GM12878 (cell line): ENCODE measurements around the gene PDE8B. TPM values are rescaled to one million over a fixed set of nuclear protein-coding genes. Genes with fewer than 3 reads are reported as not detected.

ENCODE experiments used
- ATAC-seq: fragments of 200-7000 bp; cut with Tn5 transposase; 3 replicates; pipeline ENCODE4 v1.9.1; 2020; ENCODE audit warnings: mild to moderate bottlenecking, moderate library complexity
- BruUV-seq: library from RNA; stranded (reverse); fragments of 400-500 nt; replicated peaks from 2 replicates; lab custom pipeline; 2021; lab: Mats Ljungman, UMichigan
- CTCF ChIA-PET: fragments of 300-600 bp; sonication (Branson Sonifier 250); formaldehyde crosslinking; extraction: SDS; loops from one replicate; lab custom pipeline; 2021; ENCODE audit warnings: inconsistent platforms; lab: Yijun Ruan, JAX
- POLR2A ChIA-PET: fragments of 350-600 bp; formaldehyde crosslinking; extraction: SDS; loops from one replicate; lab custom pipeline; 2021; ENCODE audit warnings: inconsistent platforms; lab: Charles Lee
- RAD21 ChIA-PET: fragments of 300-600 bp; sonication (Branson Sonifier 250); formaldehyde crosslinking; loops from one replicate; lab custom pipeline; 2023; ENCODE audit warnings: antibody characterized with exemption; ENCODE audit not compliant: unreplicated experiment; lab: Charles Lee
- SMC1A ChIA-PET: fragments of 300-600 bp; sonication (Branson Sonifier 250); formaldehyde crosslinking; loops from one replicate; lab custom pipeline; 2023; ENCODE audit not compliant: unreplicated experiment, uncharacterized antibody; lab: Charles Lee
- DNase-seq: peaks from one replicate; pipeline ENCODE4 v3.0.0-alpha.2; 2011; ENCODE audit warnings: low read depth, low spot score
- FAIRE-seq: peaks from 3 replicates; lab custom pipeline; 2011; peaks lifted over from hg19 to GRCh38; lab: Jason Lieb, UNC
- H2AFZ ChIP-seq: 2 replicates; pipeline ENCODE4 v1.6.0; 2011; ENCODE audit warnings: low read depth, low read length, control low read depth; ENCODE audit not compliant: control insufficient read depth
- H3K27ac ChIP-seq: 2 replicates; pipeline ENCODE4 v1.5.1; 2011; ENCODE audit warnings: control low read depth; ENCODE audit not compliant: control insufficient read depth, insufficient read depth
- H3K27me3 ChIP-seq, 2 experiments: replicated peaks in 1 of 2; 2 replicates each; pipeline versions ENCODE4 v1.6.0 to v1.6.1; 2011; ENCODE audit warnings: low read length in 1 of 2; ENCODE audit not compliant: control insufficient read depth in 2 of 2, insufficient read depth in 2 of 2
- H3K36me3 ChIP-seq, 2 experiments: 2 replicates each; pipeline ENCODE4 v1.5.1; 2011; ENCODE audit warnings: low read length in 1 of 2; ENCODE audit not compliant: control insufficient read depth in 2 of 2, insufficient read depth in 2 of 2
- H3K4me1 ChIP-seq: 2 replicates; pipeline ENCODE4 v1.6.1; 2011; ENCODE audit warnings: mild to moderate bottlenecking, low read length, moderate library complexity, mixed read lengths; ENCODE audit not compliant: control insufficient read depth, insufficient read depth
- H3K4me2 ChIP-seq: 2 replicates; pipeline ENCODE4 v1.6.0; 2011; ENCODE audit warnings: control low read depth; ENCODE audit not compliant: control insufficient read depth, insufficient read depth
- H3K4me3 ChIP-seq: fragments of 200-600 bp; sonication (generic); 2 replicates; pipeline ENCODE4 v1.5.1; 2016
- H3K79me2 ChIP-seq: 2 replicates; pipeline ENCODE4 v1.6.0; 2011; ENCODE audit warnings: low read length; ENCODE audit not compliant: control insufficient read depth, insufficient read depth
- H3K9ac ChIP-seq: 2 replicates; pipeline ENCODE4 v1.8.0; 2011; ENCODE audit warnings: low read length, control low read depth, mixed read lengths; ENCODE audit not compliant: control insufficient read depth, insufficient read depth
- H3K9me3 ChIP-seq: replicated peaks from 3 replicates; pipeline ENCODE4 v1.5.1; 2011; ENCODE audit warnings: mild to moderate bottlenecking, low read length; ENCODE audit not compliant: control insufficient read depth, insufficient read depth
- H4K20me1 ChIP-seq: 2 replicates; pipeline ENCODE4 v1.6.0; 2011; ENCODE audit not compliant: control insufficient read depth, insufficient read depth
- BACH1 ChIP-seq: fragments of 450-650 bp; IDR thresholded peaks from 2 replicates; pipeline ENCODE4 v1.6.1; 2017; ENCODE audit warnings: mild to moderate bottlenecking, borderline replicate concordance
- BHLHE40 ChIP-seq, 2 experiments: fragments of 450-650 bp in 1 of 2; IDR thresholded peaks; 2 replicates each; pipeline ENCODE4 v1.6.1; 2011 to 2017; ENCODE audit warnings: low read depth in 2 of 2, borderline replicate concordance in 1 of 2, improper control_type of control experiment in 1 of 2, low read length in 1 of 2, mild to moderate bottlenecking in 1 of 2
- CBFB ChIP-seq: IDR thresholded peaks from 2 replicates; pipeline ENCODE4 v1.6.1; 2016; ENCODE audit warnings: antibody characterized with exemption, low read depth
- EED ChIP-seq: sonication (generic); IDR thresholded peaks from 2 replicates; pipeline ENCODE4 v1.6.1; 2016; ENCODE audit warnings: antibody characterized with exemption, low read depth
- HDGF ChIP-seq: fragments of 450-650 bp; IDR thresholded peaks from 2 replicates; pipeline ENCODE4 v1.6.1; 2016; ENCODE audit warnings: antibody characterized with exemption
- MTA3 ChIP-seq: IDR thresholded peaks from 2 replicates; pipeline ENCODE4 v1.6.1; 2012; ENCODE audit warnings: low read length, inconsistent platforms, borderline replicate concordance
- MYC ChIP-seq: IDR thresholded peaks from 2 replicates; pipeline ENCODE4 v1.6.1; 2011; ENCODE audit warnings: mild to moderate bottlenecking, low read length, moderate library complexity, inconsistent platforms; ENCODE audit not compliant: insufficient read depth, insufficient replicate concordance, insufficient read length, severe bottlenecking
- PML ChIP-seq: IDR thresholded peaks from 2 replicates; pipeline ENCODE4 v1.6.1; 2012; ENCODE audit warnings: low read length, inconsistent platforms
- POLR2AphosphoS2 ChIP-seq: IDR thresholded peaks from 2 replicates; pipeline ENCODE4 v1.6.1; 2011; ENCODE audit warnings: low read depth, mild to moderate bottlenecking, low read length, improper control_type of control experiment, moderate library complexity
- SIX5 ChIP-seq: IDR thresholded peaks from 2 replicates; pipeline ENCODE4 v1.6.1; 2011; ENCODE audit warnings: mild to moderate bottlenecking, low read depth, low read length, moderate library complexity; ENCODE audit not compliant: severe bottlenecking
- TBL1XR1 ChIP-seq: IDR thresholded peaks from 2 replicates; pipeline ENCODE4 v1.6.1; 2012; ENCODE audit warnings: low read depth, low read length, improper control_type of control experiment
- ZNF622 ChIP-seq: fragments of 450-650 bp; IDR thresholded peaks from 2 replicates; pipeline ENCODE4 v1.6.1; 2017; ENCODE audit warnings: mild to moderate bottlenecking, inconsistent platforms
- WGBS: methylation state at CpG from one replicate; pipeline ENCODE4 v1.1.6; 2016; ENCODE audit warnings: low lambda C conversion rate; ENCODE audit not compliant: insufficient replicate concordance, insufficient coverage; ENCODE audit errors: missing lambda C conversion rate; 5-methylcytosine and 5-hydroxymethylcytosine counted together
- in situ Hi-C: fragments of 300-500 bp; cut with MboI; formaldehyde crosslinking; loops from 9 replicates; pipeline ENCODE4 v1.14.3; 2018; ENCODE audit warnings: mixed read lengths
- intact Hi-C: fragments of 100-400 bp; cut with micrococcal nuclease; formaldehyde crosslinking; loops from one replicate; pipeline ENCODE4 v1.14.2; 2022; ENCODE audit not compliant: unreplicated experiment
- polyA plus RNA-seq, 11 experiments: library from polyadenylated mRNA; depleted of rRNA in 4 of 11; unstranded in 6 of 11; stranded (reverse) in 5 of 11; fragments of >200 nt; fragmentation: Nextera tagmentation in 4 of 11; fragmentation: Illumina TruSeq in 1 of 11; extraction: Ambion mirVana in 4 of 11; extraction: Trizol in 1 of 11; gene quantifications; 1 replicate in 1 of 11; 2 replicates in 10 of 11; pipeline versions ENCODE4 v1.2.1 to v1.2.3, GENCODE V29; 2011 to 2016; ENCODE audit warnings: inconsistent platforms in 2 of 11, missing spikeins in 2 of 11, low read depth in 1 of 11
- total RNA-seq, 4 experiments: library from RNA; depleted of rRNA in 3 of 4; stranded (reverse); fragments of >200 nt in 3 of 4; fragmentation: Illumina TruSeq in 1 of 4; extraction: Trizol in 1 of 4; gene quantifications; 2 replicates each; pipeline versions ENCODE4 v1.2.1 to v1.2.3, GENCODE V29; 2013 to 2021
- TF ChIP-seq, protein P1 (sequence below): fragments of 450-650 bp; IDR thresholded peaks from 2 replicates; pipeline ENCODE4 v1.6.1; 2014; ENCODE audit warnings: mild to moderate bottlenecking
- TF ChIP-seq, protein P2 (sequence below): fragments of 450-650 bp; IDR thresholded peaks from 2 replicates; pipeline ENCODE4 v1.6.1; 2016; ENCODE audit warnings: mild to moderate bottlenecking

The PDE8B gene
- total and polyA plus RNA-seq, 10 of the 15 experiments (the other 5 are each of a cell fraction or from before 2014, with no cell fraction given) = 0.03 to 0.44 (median 0.20) TPM; not detected in 3

DNA sequence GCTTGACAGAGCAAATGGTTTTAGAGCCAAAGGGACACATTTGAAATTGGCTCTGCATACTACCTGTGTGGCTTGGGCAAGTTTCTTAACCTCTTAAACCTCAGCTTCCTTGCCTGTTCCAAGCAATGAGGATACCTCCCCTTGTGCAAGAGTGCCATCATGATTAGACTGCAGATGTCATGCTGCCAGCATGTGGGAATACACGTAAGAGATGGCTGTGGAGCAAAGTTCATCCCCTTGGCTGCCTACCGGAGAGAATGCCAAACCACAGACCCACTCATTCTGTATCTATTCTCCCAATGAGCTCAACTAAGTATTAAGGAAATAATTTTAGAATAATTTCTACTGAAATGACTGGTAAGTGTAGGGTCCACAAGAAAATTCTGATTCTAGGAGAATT lies 180.3 kb downstream of the PDE8B start:
- H3K4me3 ChIP-seq = no peak overlapping the region
- H3K9me3 ChIP-seq = no peaks in the 10 kb centered on the region; the same call in 2 of the 3 replicates
- no peaks in the 10 kb centered on the region for H4K20me1 ChIP-seq
- no peaks in the 10 kb centered on the region for H3K79me2 ChIP-seq
- no peak overlapping the region for H3K4me2 ChIP-seq
- no peak for DNase-seq
- no peak overlapping the region for H2AFZ ChIP-seq
- H3K4me1 ChIP-seq = no peaks in the 10 kb centered on the region
- BruUV-seq = no TSS peak
- 64% methylated on average over 2 of the region's 2 CpGs for WGBS
- TF ChIP-seq, protein P1, sequence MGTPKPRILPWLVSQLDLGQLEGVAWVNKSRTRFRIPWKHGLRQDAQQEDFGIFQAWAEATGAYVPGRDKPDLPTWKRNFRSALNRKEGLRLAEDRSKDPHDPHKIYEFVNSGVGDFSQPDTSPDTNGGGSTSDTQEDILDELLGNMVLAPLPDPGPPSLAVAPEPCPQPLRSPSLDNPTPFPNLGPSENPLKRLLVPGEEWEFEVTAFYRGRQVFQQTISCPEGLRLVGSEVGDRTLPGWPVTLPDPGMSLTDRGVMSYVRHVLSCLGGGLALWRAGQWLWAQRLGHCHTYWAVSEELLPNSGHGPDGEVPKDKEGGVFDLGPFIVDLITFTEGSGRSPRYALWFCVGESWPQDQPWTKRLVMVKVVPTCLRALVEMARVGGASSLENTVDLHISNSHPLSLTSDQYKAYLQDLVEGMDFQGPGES = no peak
- TF ChIP-seq BACH1 (no peak), BHLHE40 (IDR thresholded peaks at IDR 0.05; ENCODE audit: borderline replicate concordance in 1 of 2, low read depth in 2 of 2, low read length in 1 of 2) (no peak), MTA3 (no peak), HDGF (no peak), EED (no peak), CBFB (no peak), PML (no peak), POLR2AphosphoS2 (no peak), SIX5 (no peak), ZNF622 (no peak), MYC (no peak), TBL1XR1 (no peak)
- TF ChIP-seq, protein P2, sequence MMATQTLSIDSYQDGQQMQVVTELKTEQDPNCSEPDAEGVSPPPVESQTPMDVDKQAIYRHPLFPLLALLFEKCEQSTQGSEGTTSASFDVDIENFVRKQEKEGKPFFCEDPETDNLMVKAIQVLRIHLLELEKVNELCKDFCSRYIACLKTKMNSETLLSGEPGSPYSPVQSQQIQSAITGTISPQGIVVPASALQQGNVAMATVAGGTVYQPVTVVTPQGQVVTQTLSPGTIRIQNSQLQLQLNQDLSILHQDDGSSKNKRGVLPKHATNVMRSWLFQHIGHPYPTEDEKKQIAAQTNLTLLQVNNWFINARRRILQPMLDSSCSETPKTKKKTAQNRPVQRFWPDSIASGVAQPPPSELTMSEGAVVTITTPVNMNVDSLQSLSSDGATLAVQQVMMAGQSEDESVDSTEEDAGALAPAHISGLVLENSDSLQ = no peak
- ATAC-seq = no peak
- POLR2A ChIA-PET = interaction anchor here (1.4 kb wide), 1 partner anchor 14 kb away, joined by 6 read pairs; no protein-coding TSS in a partner anchor
- CTCF ChIA-PET = interaction anchor here (1.0 kb wide), 1 partner anchor 12 kb away, joined by 3 read pairs; no protein-coding TSS in a partner anchor
- no peaks in the 10 kb centered on the region for H3K36me3 ChIP-seq
- H3K9ac ChIP-seq = no peak overlapping the region
- in situ Hi-C loops = no loop called here
- SMC1A ChIA-PET = interaction anchor here (1.0 to 4.0 kb wide), 3 partner anchors 11 to 34 kb away, joined by 4 to 22 read pairs (median 4); no protein-coding TSS in a partner anchor
- RAD21 ChIA-PET = no interaction called here
- FAIRE-seq = no peak
- no peak overlapping the region for H3K27ac ChIP-seq
- no peaks in the 10 kb centered on the region for H3K27me3 ChIP-seq
- intact Hi-C loops = no loop called here
